HCT116 (cell line): Measurements from ENCODE around the gene NF2. TPM values are rescaled to one million over a fixed set of nuclear protein-coding genes. Genes with fewer than 3 reads are reported as not detected.

Experiments used
- ATAC-seq: fragments of 200-7000 bp; cut with Tn5 transposase; 2 replicates; pipeline ENCODE4 v1.9.1; 2020; ENCODE audit warnings: mild to moderate bottlenecking, moderate library complexity
- BruUV-seq: library from RNA; stranded (reverse); fragments of 400-500 nt; replicated peaks from 2 replicates; lab custom pipeline; 2021; lab: Mats Ljungman, UMichigan
- CTCF ChIA-PET: fragments of 300-600 bp; sonication (Branson Sonifier 250); formaldehyde crosslinking; loops from one replicate; lab custom pipeline; 2021; ENCODE audit warnings: antibody characterized with exemption; lab: Charles Lee
- POLR2A ChIA-PET: fragments of 300-600, 350-600 bp; sonication (Branson Sonifier 250); formaldehyde crosslinking; loops from one replicate; lab custom pipeline; 2021; ENCODE audit warnings: antibody characterized with exemption; lab: Charles Lee
- RAD21 ChIA-PET, 2 experiments: fragments of 300-600 bp; sonication (Branson Sonifier 250); formaldehyde crosslinking; loops; one replicate each; lab custom pipeline; 2023; ENCODE audit warnings: low total read pairs in 2 of 2; ENCODE audit not compliant: uncharacterized antibody in 2 of 2, unreplicated experiment in 2 of 2, low non-redundant PET in 1 of 2; lab: Charles Lee
- DNase-seq: peaks from one replicate; pipeline ENCODE4 v3.0.0-alpha.2; 2010; ENCODE audit warnings: low read depth, low spot score
- H2AFZ ChIP-seq: fragments of 200-600 bp; shearing (Covaris generic), sonication (generic); 2 replicates; pipeline ENCODE4 v1.6.1; 2017; ENCODE audit warnings: low read depth, mixed run types, mixed read lengths, antibody characterized with exemption, low read length; ENCODE audit not compliant: poor library complexity, severe bottlenecking
- H3K27ac ChIP-seq: 2 replicates; pipeline ENCODE4 v1.5.1; 2012; ENCODE audit warnings: low read depth, low read length
- H3K27me3 ChIP-seq: fragments of 200-600 bp; sonication (generic); 2 replicates; pipeline ENCODE4 v1.6.1; 2016; ENCODE audit warnings: mixed run types, low read length, mixed read lengths; ENCODE audit not compliant: insufficient read depth
- H3K36me3 ChIP-seq, 2 experiments: fragments of 200-500 bp in 1 of 2; fragments of 200-600 bp in 1 of 2; sonication (Bioruptor generic) in 1 of 2; sonication (generic) in 1 of 2; 2 replicates each; pipeline versions ENCODE4 v1.5.1 to v1.6.1; 2014 to 2016; ENCODE audit warnings: low read length in 2 of 2, inconsistent platforms in 1 of 2, mixed read lengths in 1 of 2, mixed run types in 1 of 2; ENCODE audit not compliant: insufficient read depth in 2 of 2, control insufficient read depth in 1 of 2
- H3K4me1 ChIP-seq, 2 experiments: fragments of 200-600 bp in 1 of 2; sonication (generic) in 1 of 2; 2 replicates each; pipeline versions ENCODE4 v1.5.1 to v1.6.1; 2012 to 2017; ENCODE audit warnings: low read length in 2 of 2, inconsistent platforms in 1 of 2, mild to moderate bottlenecking in 1 of 2, mixed read lengths in 1 of 2, mixed run types in 1 of 2, moderate library complexity in 1 of 2; ENCODE audit not compliant: insufficient read depth in 2 of 2, control insufficient read depth in 1 of 2
- H3K4me2 ChIP-seq: fragments of 200-600 bp; sonication (generic); 2 replicates; pipeline ENCODE4 v1.6.1; 2017; ENCODE audit warnings: mixed run types, low read length, mixed read lengths
- H3K4me3 ChIP-seq, 2 experiments: fragments of 200-600 bp in 1 of 2; sonication (generic) in 1 of 2; replicated peaks in 1 of 2; 2 replicates each; pipeline ENCODE4 v1.5.1; 2011 to 2016; ENCODE audit warnings: low read length in 2 of 2, control low read depth in 1 of 2, low read depth in 1 of 2, mild to moderate bottlenecking in 1 of 2, mixed read lengths in 1 of 2, mixed run types in 1 of 2
- H3K79me2 ChIP-seq: fragments of 200-600 bp; sonication (generic); 2 replicates; pipeline ENCODE4 v1.6.1; 2017; ENCODE audit warnings: mild to moderate bottlenecking, mixed run types, low read length, moderate library complexity, mixed read lengths; ENCODE audit not compliant: insufficient read depth
- H3K9ac ChIP-seq: fragments of 200-600 bp; sonication (generic); 2 replicates; pipeline ENCODE4 v1.6.1; 2016; ENCODE audit warnings: low read length, mixed read lengths
- H3K9me2 ChIP-seq: fragments of 200-600 bp; sonication (generic), shearing (Covaris generic); 2 replicates; pipeline ENCODE4 v1.6.1; 2017; ENCODE audit warnings: mixed run types, mild to moderate bottlenecking, moderate library complexity; ENCODE audit not compliant: insufficient read depth
- H3K9me3 ChIP-seq, 2 experiments: fragments of 200-500 bp in 1 of 2; fragments of 200-600 bp in 1 of 2; sonication (Bioruptor generic) in 1 of 2; sonication (generic) in 1 of 2; 2 replicates each; pipeline ENCODE4 v1.6.1; 2014 to 2017; ENCODE audit warnings: low read length in 2 of 2, mixed read lengths in 2 of 2, inconsistent platforms in 1 of 2, low read depth in 1 of 2, mild to moderate bottlenecking in 1 of 2, mixed run types in 1 of 2, moderate library complexity in 1 of 2; ENCODE audit not compliant: control insufficient read depth in 1 of 2, insufficient read depth in 1 of 2
- H4K20me1 ChIP-seq: fragments of 200-600 bp; sonication (generic), shearing (Covaris generic); 2 replicates; pipeline ENCODE4 v1.6.1; 2017; ENCODE audit warnings: mixed run types, mild to moderate bottlenecking, moderate library complexity; ENCODE audit not compliant: insufficient read depth
- ATF3 ChIP-seq: IDR thresholded peaks from 2 replicates; pipeline ENCODE4 v1.6.1; 2012
- CEBPB ChIP-seq: IDR thresholded peaks from 2 replicates; pipeline ENCODE4 v1.6.1; 2012; ENCODE audit warnings: low read depth
- CTCF ChIP-seq, 3 experiments: fragments of 200-600 bp in 1 of 3; sonication (generic) in 1 of 3; IDR thresholded peaks in 2 of 3; conservative IDR thresholded peaks in 1 of 3; 2 replicates each; pipeline ENCODE4 v1.5.1; 2012 to 2017; ENCODE audit warnings: low read depth in 2 of 3, low read length in 2 of 3, antibody characterized with exemption in 1 of 3, borderline replicate concordance in 1 of 3, control low read depth in 1 of 3, mild to moderate bottlenecking in 1 of 3, mixed read lengths in 1 of 3, mixed run types in 1 of 3, moderate library complexity in 1 of 3; ENCODE audit not compliant: insufficient read depth in 1 of 3
- EGR1 ChIP-seq: IDR thresholded peaks from 2 replicates; pipeline ENCODE4 v1.6.1; 2012; ENCODE audit warnings: low read depth
- EZH2phosphoT487 ChIP-seq: fragments of 200-600 bp; IDR thresholded peaks from 2 replicates; pipeline ENCODE4 v1.6.1; 2018; ENCODE audit warnings: antibody characterized with exemption, borderline replicate concordance
- JUND ChIP-seq: IDR thresholded peaks from 2 replicates; pipeline ENCODE4 v1.6.1; 2012
- MAX ChIP-seq: IDR thresholded peaks from 2 replicates; pipeline ENCODE4 v1.6.1; 2012
- POLR2AphosphoS5 ChIP-seq: IDR thresholded peaks from 2 replicates; pipeline ENCODE4 v1.6.1; 2011; ENCODE audit warnings: mild to moderate bottlenecking, low read depth, low read length, moderate library complexity
- SP1 ChIP-seq: IDR thresholded peaks from 2 replicates; pipeline ENCODE4 v1.6.1; 2012; ENCODE audit warnings: low read depth
- SRF ChIP-seq: IDR thresholded peaks from 2 replicates; pipeline ENCODE4 v1.6.1; 2012; ENCODE audit warnings: low read depth
- ZBTB33 ChIP-seq: IDR thresholded peaks from 2 replicates; pipeline ENCODE4 v1.6.1; 2011; ENCODE audit warnings: mild to moderate bottlenecking, low read length, moderate library complexity; ENCODE audit not compliant: insufficient replicate concordance; ENCODE audit errors: extremely low read depth
- ZFX ChIP-seq: fragments of 450-650 bp; IDR thresholded peaks from 2 replicates; pipeline ENCODE4 v1.6.1; 2017
- ZNF274 ChIP-seq: fragments of 200-500 bp; sonication (Bioruptor generic); IDR thresholded peaks from 2 replicates; pipeline ENCODE4 v1.6.1; 2014; ENCODE audit warnings: mild to moderate bottlenecking, low read depth, low read length, inconsistent platforms
- intact Hi-C: fragments of 100-400 bp; cut with micrococcal nuclease; formaldehyde crosslinking; loops from 2 replicates; pipeline ENCODE4 v1.10.0; 2022
- total RNA-seq: library from RNA; stranded (reverse); gene quantifications from one replicate; pipeline ENCODE4 v1.2.1, GENCODE V29; 2021; ENCODE audit not compliant: unreplicated experiment

NF2 gene
- total RNA-seq, 1 experiment from 2014 or later: 70.2 TPM

- ATAC-seq (no peak), DNase-seq (no peak)
- Histone ChIP-seq H3K4me2 (no peak overlapping the region), H4K20me1 (no peaks in the 10 kb centered on the region), H3K27ac (no peak overlapping the region), H3K9me3 (no peaks in the 10 kb centered on the region; a peak in 1 of 4 replicates), H3K9ac (no peak overlapping the region), H3K4me1 (peaks cover 0 to 14% of the 10 kb centered on the region in 2 experiments; a peak in 3 of 4 replicates), H3K27me3 (no peaks in the 10 kb centered on the region), H3K79me2 (peaks cover 96% of the 10 kb centered on the region), H3K9me2 (no peaks in the 10 kb centered on the region), H3K36me3 (peaks cover 0 to 16% of the 10 kb centered on the region in 2 experiments; a peak in 1 of 4 replicates)
- ChIA-PET POLR2A (no interaction called here), CTCF (interaction anchor here (0.7 kb wide), 1 partner anchor 394 kb away, joined by 3 read pairs; no protein-coding TSS in a partner anchor), RAD21 (no interaction called here)
- intact Hi-C loops: no loop called here
- TF ChIP-seq ZFX: no peak
- no peak for TF ChIP-seq SRF
- TF ChIP-seq, all 23 proteins: peak for 0
- no peak overlapping the region for H3K4me3 ChIP-seq
- BruUV-seq: no TSS peak
- H2AFZ ChIP-seq: no peak overlapping the region
Observed at GRCh38 chr22:29610780-29611179, 7.3 kb downstream of the NF2 start.

GRCh38 chr22:29615705-29616327 lies 12.4 kb downstream of the NF2 start:
- Histone ChIP-seq H4K20me1 (no peaks in the 10 kb centered on the region), H3K27me3 (no peaks in the 10 kb centered on the region), H3K9me2 (no peaks in the 10 kb centered on the region), H3K79me2 (peaks cover 100% of the 10 kb centered on the region), H3K4me3 (no peak overlapping the region), H3K9me3 (no peaks in the 10 kb centered on the region; a peak in 1 of 4 replicates), H3K4me2 (peak overlapping the region; percentile 7; the same call in 1 of the 2 replicates), H3K27ac (peak overlapping the region; percentile 76; the same call in 1 of the 2 replicates), H3K4me1 (peaks cover 47 to 64% of the 10 kb centered on the region in 2 experiments), H3K9ac (no peak overlapping the region), H3K36me3 (0 out of 4 replicates have a peak, but pooled peaks cover 0 to 7% of the 10 kb centered on the region in 2 experiments), H2AFZ (no peak overlapping the region)
- no peak for DNase-seq
- intact Hi-C loops: no loop called here
- POLR2A ChIA-PET: no interaction called here
- BruUV-seq: no TSS peak
- CTCF ChIA-PET: interaction anchor here (1.5 kb wide), 1 partner anchor 10 kb away, joined by 4 read pairs; no protein-coding TSS in a partner anchor
- no peak for ATAC-seq
- RAD21 ChIA-PET: no interaction called here
- TF ChIP-seq JUND (no peak), ZBTB33 (no peak), EZH2phosphoT487 (no peak), CEBPB (no peak), ATF3 (no peak), SP1 (no peak), MAX (no peak), POLR2AphosphoS5 (no peak), ZNF274 (no peak), ZFX (no peak), SRF (no peak), CTCF (IDR thresholded peaks at IDR 0.05 in 2 of 3, conservative IDR thresholded peaks at IDR 0.05 in 1 of 3; ENCODE audit: borderline replicate concordance in 1 of 3, insufficient read depth in 1 of 3, low read depth in 2 of 3, low read length in 2 of 3) (no peak), EGR1 (no peak)
